ENCODE data around the gene PRSS2.

PRSS2 gene

DNA sequence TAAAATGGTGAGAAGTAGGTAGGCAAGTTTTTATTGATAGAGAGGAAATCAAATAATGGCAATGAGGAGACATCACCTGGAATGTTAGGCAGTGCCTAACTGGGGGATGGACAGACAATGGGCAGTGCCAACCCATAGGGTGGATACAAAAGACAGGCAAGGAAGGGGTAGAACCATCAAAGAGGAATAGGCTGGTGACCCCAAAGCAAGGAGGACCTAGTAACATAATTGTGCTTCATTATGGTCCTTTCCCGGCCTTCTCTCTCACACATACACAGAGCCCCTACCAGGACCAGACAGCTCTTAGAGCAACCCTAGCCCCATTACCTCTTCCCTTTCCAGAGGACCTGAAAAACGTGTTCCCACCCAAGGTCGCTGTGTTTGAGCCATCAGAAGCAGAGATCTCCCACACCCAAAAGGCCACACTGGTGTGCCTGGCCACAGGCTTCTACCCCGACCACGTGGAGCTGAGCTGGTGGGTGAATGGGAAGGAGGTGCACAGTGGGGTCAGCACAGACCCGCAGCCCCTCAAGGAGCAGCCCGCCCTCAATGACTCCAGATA, 30.0 kb downstream of the PRSS2 start:
- no peak overlapping the region for H3K4me3 ChIP-seq (replicated peaks; ENCODE audit: insufficient read depth, low read length)
- H3K27me3 ChIP-seq (ENCODE audit: insufficient read depth, poor library complexity, severe bottlenecking), result peaks cover 38% of the 10 kb centered on the region
- H3K27ac ChIP-seq (replicated peaks), result no peak overlapping the region
- TF ChIP-seq SPI1 (IDR thresholded peaks at IDR 0.05; ENCODE audit: borderline replicate concordance, low read depth) (no peak), POLR2AphosphoS5 (IDR thresholded peaks at IDR 0.05; ENCODE audit: low read depth) (no peak), GABPA (IDR thresholded peaks at IDR 0.05; ENCODE audit: low read depth) (no peak)
- TF ChIP-seq, protein P1, sequence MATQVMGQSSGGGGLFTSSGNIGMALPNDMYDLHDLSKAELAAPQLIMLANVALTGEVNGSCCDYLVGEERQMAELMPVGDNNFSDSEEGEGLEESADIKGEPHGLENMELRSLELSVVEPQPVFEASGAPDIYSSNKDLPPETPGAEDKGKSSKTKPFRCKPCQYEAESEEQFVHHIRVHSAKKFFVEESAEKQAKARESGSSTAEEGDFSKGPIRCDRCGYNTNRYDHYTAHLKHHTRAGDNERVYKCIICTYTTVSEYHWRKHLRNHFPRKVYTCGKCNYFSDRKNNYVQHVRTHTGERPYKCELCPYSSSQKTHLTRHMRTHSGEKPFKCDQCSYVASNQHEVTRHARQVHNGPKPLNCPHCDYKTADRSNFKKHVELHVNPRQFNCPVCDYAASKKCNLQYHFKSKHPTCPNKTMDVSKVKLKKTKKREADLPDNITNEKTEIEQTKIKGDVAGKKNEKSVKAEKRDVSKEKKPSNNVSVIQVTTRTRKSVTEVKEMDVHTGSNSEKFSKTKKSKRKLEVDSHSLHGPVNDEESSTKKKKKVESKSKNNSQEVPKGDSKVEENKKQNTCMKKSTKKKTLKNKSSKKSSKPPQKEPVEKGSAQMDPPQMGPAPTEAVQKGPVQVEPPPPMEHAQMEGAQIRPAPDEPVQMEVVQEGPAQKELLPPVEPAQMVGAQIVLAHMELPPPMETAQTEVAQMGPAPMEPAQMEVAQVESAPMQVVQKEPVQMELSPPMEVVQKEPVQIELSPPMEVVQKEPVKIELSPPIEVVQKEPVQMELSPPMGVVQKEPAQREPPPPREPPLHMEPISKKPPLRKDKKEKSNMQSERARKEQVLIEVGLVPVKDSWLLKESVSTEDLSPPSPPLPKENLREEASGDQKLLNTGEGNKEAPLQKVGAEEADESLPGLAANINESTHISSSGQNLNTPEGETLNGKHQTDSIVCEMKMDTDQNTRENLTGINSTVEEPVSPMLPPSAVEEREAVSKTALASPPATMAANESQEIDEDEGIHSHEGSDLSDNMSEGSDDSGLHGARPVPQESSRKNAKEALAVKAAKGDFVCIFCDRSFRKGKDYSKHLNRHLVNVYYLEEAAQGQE (IDR thresholded peaks at IDR 0.05; ENCODE audit: insufficient replicate concordance, low read depth), result no peak
- DNase-seq (ENCODE audit: low read depth in 1 of 2, low spot score in 1 of 2), result no peak

DNA sequence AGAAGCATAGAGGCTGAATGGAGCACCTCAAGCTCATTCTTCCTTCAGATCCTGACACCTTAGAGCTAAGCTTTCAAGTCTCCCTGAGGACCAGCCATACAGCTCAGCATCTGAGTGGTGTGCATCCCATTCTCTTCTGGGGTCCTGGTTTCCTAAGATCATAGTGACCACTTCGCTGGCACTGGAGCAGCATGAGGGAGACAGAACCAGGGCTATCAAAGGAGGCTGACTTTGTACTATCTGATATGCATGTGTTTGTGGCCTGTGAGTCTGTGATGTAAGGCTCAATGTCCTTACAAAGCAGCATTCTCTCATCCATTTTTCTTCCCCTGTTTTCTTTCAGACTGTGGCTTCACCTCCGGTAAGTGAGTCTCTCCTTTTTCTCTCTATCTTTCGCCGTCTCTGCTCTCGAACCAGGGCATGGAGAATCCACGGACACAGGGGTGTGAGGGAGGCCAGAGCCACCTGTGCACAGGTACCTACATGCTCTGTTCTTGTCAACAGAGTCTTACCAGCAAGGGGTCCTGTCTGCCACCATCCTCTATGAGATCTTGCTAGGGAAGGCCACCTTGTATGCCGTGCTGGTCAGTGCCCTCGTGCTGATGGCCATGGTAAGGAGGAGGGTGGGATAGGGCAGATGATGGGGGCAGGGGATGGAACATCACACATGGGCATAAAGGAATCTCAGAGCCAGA, 31.0 kb downstream of the PRSS2 start:
- no peak for TF ChIP-seq POLR2AphosphoS5 (IDR thresholded peaks at IDR 0.05; ENCODE audit: low read depth)
- no peak for DNase-seq (ENCODE audit: low read depth in 1 of 2, low spot score in 1 of 2)
- no peak overlapping the region for H3K4me3 ChIP-seq (replicated peaks; ENCODE audit: insufficient read depth, low read length)
- no peak overlapping the region for H3K27ac ChIP-seq (replicated peaks)
- peaks cover 31% of the 10 kb centered on the region for H3K27me3 ChIP-seq (ENCODE audit: insufficient read depth, poor library complexity, severe bottlenecking)

DNA sequence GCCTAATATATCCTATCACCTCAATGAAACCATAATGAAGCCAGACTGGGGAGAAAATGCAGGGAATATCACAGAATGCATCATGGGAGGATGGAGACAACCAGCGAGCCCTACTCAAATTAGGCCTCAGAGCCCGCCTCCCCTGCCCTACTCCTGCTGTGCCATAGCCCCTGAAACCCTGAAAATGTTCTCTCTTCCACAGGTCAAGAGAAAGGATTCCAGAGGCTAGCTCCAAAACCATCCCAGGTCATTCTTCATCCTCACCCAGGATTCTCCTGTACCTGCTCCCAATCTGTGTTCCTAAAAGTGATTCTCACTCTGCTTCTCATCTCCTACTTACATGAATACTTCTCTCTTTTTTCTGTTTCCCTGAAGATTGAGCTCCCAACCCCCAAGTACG, 31.5 kb downstream of the PRSS2 start:
- H3K27me3 ChIP-seq (ENCODE audit: insufficient read depth, poor library complexity, severe bottlenecking), result peaks cover 30% of the 10 kb centered on the region
- no peak for TF ChIP-seq POLR2AphosphoS5 (IDR thresholded peaks at IDR 0.05; ENCODE audit: low read depth)
- no peak for TF ChIP-seq GABPA (IDR thresholded peaks at IDR 0.05; ENCODE audit: low read depth)
- TF ChIP-seq, protein P2, sequence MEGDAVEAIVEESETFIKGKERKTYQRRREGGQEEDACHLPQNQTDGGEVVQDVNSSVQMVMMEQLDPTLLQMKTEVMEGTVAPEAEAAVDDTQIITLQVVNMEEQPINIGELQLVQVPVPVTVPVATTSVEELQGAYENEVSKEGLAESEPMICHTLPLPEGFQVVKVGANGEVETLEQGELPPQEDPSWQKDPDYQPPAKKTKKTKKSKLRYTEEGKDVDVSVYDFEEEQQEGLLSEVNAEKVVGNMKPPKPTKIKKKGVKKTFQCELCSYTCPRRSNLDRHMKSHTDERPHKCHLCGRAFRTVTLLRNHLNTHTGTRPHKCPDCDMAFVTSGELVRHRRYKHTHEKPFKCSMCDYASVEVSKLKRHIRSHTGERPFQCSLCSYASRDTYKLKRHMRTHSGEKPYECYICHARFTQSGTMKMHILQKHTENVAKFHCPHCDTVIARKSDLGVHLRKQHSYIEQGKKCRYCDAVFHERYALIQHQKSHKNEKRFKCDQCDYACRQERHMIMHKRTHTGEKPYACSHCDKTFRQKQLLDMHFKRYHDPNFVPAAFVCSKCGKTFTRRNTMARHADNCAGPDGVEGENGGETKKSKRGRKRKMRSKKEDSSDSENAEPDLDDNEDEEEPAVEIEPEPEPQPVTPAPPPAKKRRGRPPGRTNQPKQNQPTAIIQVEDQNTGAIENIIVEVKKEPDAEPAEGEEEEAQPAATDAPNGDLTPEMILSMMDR (IDR thresholded peaks at IDR 0.05; ENCODE audit: insufficient read depth, low read length), result no peak
- TF ChIP-seq, protein P1 (IDR thresholded peaks at IDR 0.05; ENCODE audit: insufficient replicate concordance, low read depth), result no peak
- no peak for TF ChIP-seq SPI1 (IDR thresholded peaks at IDR 0.05; ENCODE audit: borderline replicate concordance, low read depth)
- no peak overlapping the region for H3K27ac ChIP-seq (replicated peaks)
- H3K4me3 ChIP-seq (replicated peaks; ENCODE audit: insufficient read depth, low read length), result no peak overlapping the region
- no peak for DNase-seq (ENCODE audit: low read depth in 1 of 2, low spot score in 1 of 2)

DNA sequence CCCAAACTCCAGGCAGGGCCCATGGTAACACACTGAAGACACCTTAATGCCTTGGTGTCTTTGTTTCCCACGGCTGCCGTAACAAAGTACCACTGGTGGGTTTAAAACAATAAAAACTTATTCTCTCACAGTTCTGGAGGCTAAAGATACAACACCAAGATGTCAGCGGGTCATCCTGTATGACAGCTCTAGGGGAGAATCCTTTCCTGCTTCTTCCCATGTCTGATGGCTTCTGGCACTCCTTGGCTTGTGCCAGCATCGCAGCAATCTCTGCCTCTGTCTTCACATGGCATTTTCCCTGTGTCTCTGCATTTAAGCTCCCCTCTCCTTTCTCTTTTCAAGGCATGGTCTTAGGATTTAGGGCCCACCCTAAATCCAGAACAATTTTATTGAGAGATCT, 33.1 kb downstream of the PRSS2 start:
- TF ChIP-seq POLR2AphosphoS5 (IDR thresholded peaks at IDR 0.05; ENCODE audit: low read depth) (no peak), GABPA (IDR thresholded peaks at IDR 0.05; ENCODE audit: low read depth) (no peak), SPI1 (IDR thresholded peaks at IDR 0.05; ENCODE audit: borderline replicate concordance, low read depth) (no peak)
- TF ChIP-seq, protein P1 (IDR thresholded peaks at IDR 0.05; ENCODE audit: insufficient replicate concordance, low read depth), result no peak
- TF ChIP-seq, protein P2 (IDR thresholded peaks at IDR 0.05; ENCODE audit: insufficient read depth, low read length), result no peak
- Histone ChIP-seq H3K4me3 (replicated peaks; ENCODE audit: insufficient read depth, low read length) (no peak overlapping the region), H3K27ac (replicated peaks) (no peak overlapping the region), H3K27me3 (ENCODE audit: insufficient read depth, poor library complexity, severe bottlenecking) (peaks cover 23% of the 10 kb centered on the region)
- no peak for DNase-seq (ENCODE audit: low read depth in 1 of 2, low spot score in 1 of 2)
